K562 (cell line): Measurements from ENCODE around the gene CHD3. TPM values are rescaled to one million over a fixed set of nuclear protein-coding genes. Genes with fewer than 3 reads are reported as not detected.
A peak's percentile ranks its signal among the peaks of the same experiment; 100 is the strongest.

ENCODE experiments used
- ATAC-seq: fragments of 200-7000 bp; cut with Tn5 transposase; 3 replicates; pipeline ENCODE4 v1.9.1; 2020; ENCODE audit warnings: moderate library complexity
- BruUV-seq: library from RNA; stranded (reverse); fragments of 400-500 nt; replicated peaks from 2 replicates; lab custom pipeline; 2021; lab: Mats Ljungman, UMichigan
- CTCF ChIA-PET: fragments of 300-600 bp; formaldehyde crosslinking; extraction: SDS; loops from one replicate; lab custom pipeline; 2021; ENCODE audit warnings: low intra/inter-chr PET ratio; lab: Yijun Ruan, JAX
- POLR2A ChIA-PET: fragments of 300-600, 350-650 bp; sonication (Branson Sonifier 250); formaldehyde crosslinking; extraction: SDS; loops from one replicate; lab custom pipeline; 2021; ENCODE audit warnings: antibody characterized with exemption, inconsistent platforms; lab: Yijun Ruan, JAX
- DNase-seq, 4 experiments: peaks; one replicate each; pipeline versions ENCODE4 v3.0.0 to v3.0.0-alpha.2; 2011 to 2018; ENCODE audit warnings: low spot score in 3 of 4, mixed read lengths in 3 of 4; ENCODE audit errors: extremely low read depth in 1 of 4
- FAIRE-seq: peaks from 2 replicates; lab custom pipeline; 2011; peaks lifted over from hg19 to GRCh38; lab: Jason Lieb, UNC
- H2AFZ ChIP-seq: 2 replicates; pipeline ENCODE4 v1.6.0; 2011; ENCODE audit warnings: low read depth, low read length, control low read depth, inconsistent platforms
- H3K27ac ChIP-seq: fragments of 200-600 bp; 3 replicates; pipeline ENCODE4 v1.8.0; 2011; ENCODE audit warnings: low read depth, mild to moderate bottlenecking, control low read depth, inconsistent platforms, low read length, moderate library complexity, mixed read lengths; ENCODE audit errors: extremely low read depth
- H3K27me3 ChIP-seq, 2 experiments: fragments of 300-600 bp in 1 of 2; 2 replicates in 1 of 2; 3 replicates in 1 of 2; pipeline versions ENCODE4 v1.6.0 to v1.8.0; 2011; ENCODE audit warnings: inconsistent platforms in 2 of 2, low read length in 2 of 2, mild to moderate bottlenecking in 1 of 2, mixed read lengths in 1 of 2, moderate library complexity in 1 of 2; ENCODE audit not compliant: control insufficient read depth in 2 of 2, insufficient read depth in 2 of 2
- H3K36me3 ChIP-seq: fragments of 300-600 bp; 3 replicates; pipeline ENCODE4 v1.8.0; 2011; ENCODE audit warnings: mild to moderate bottlenecking, low read length, inconsistent platforms; ENCODE audit not compliant: control insufficient read depth, insufficient read depth
- H3K4me1 ChIP-seq, 2 experiments: fragments of 200-600 bp in 1 of 2; replicated peaks in 1 of 2; 2 replicates in 1 of 2; 3 replicates in 1 of 2; pipeline versions ENCODE4 v1.5.1 to v1.8.0; 2011; ENCODE audit warnings: inconsistent platforms in 2 of 2, low read length in 2 of 2, mild to moderate bottlenecking in 1 of 2, mixed read lengths in 1 of 2, moderate library complexity in 1 of 2; ENCODE audit not compliant: control insufficient read depth in 2 of 2, insufficient read depth in 2 of 2
- H3K4me2 ChIP-seq: 2 replicates; pipeline ENCODE4 v1.6.1; 2011; ENCODE audit warnings: low read length, control low read depth, inconsistent platforms, mixed read lengths; ENCODE audit not compliant: insufficient read depth
- H3K4me3 ChIP-seq: fragments of 200-600 bp; sonication (generic), shearing (Covaris generic); 2 replicates; pipeline ENCODE4 v1.5.1; 2016; ENCODE audit warnings: control low read depth, inconsistent platforms
- H3K79me2 ChIP-seq: fragments of 200-600 bp; 3 replicates; pipeline ENCODE4 v1.8.0; 2011; ENCODE audit warnings: low read length, inconsistent platforms; ENCODE audit not compliant: control insufficient read depth, insufficient read depth
- H3K9ac ChIP-seq, 2 experiments: 2 replicates each; pipeline versions ENCODE4 v1.6.0 to v1.6.1; 2011; ENCODE audit warnings: low read depth in 2 of 2, low read length in 2 of 2, control low read depth in 1 of 2, inconsistent platforms in 1 of 2, mild to moderate bottlenecking in 1 of 2, mixed read lengths in 1 of 2; ENCODE audit not compliant: insufficient read depth in 1 of 2
- H3K9me1 ChIP-seq: one replicate; pipeline ENCODE4 v1.6.0; 2011; ENCODE audit warnings: inconsistent platforms, mild to moderate bottlenecking, low read length, moderate library complexity; ENCODE audit not compliant: control insufficient read depth, insufficient read depth
- H3K9me3 ChIP-seq: replicated peaks from 2 replicates; pipeline ENCODE4 v1.5.1; 2011; ENCODE audit warnings: low read depth, low read length, inconsistent platforms; ENCODE audit not compliant: control insufficient read depth, insufficient read depth
- H4K20me1 ChIP-seq: replicated peaks from 2 replicates; pipeline ENCODE4 v1.6.1; 2011; ENCODE audit warnings: low read length, inconsistent platforms, mixed read lengths; ENCODE audit not compliant: control insufficient read depth, insufficient read depth
- CGGBP1 ChIP-seq: fragments of 250-450 bp; sonication (Bioruptor Pico); IDR thresholded peaks from 2 replicates; pipeline ENCODE4 v1.9.0; 2021; ENCODE audit warnings: mild to moderate bottlenecking
- CHCHD3 ChIP-seq: fragments of 250-450 bp; sonication (Bioruptor Pico); IDR thresholded peaks from 2 replicates; pipeline ENCODE4 v2.1.2; 2022; ENCODE audit warnings: mild to moderate bottlenecking
- CREB1 ChIP-seq, 2 experiments: sonication (generic) in 1 of 2; formaldehyde crosslinking in 1 of 2; IDR thresholded peaks; 2 replicates each; pipeline versions ENCODE4 v1.6.1 to v1.8.0; 2012 to 2022; ENCODE audit warnings: inconsistent platforms in 1 of 2, mild to moderate bottlenecking in 1 of 2, missing genetic modification reagents in 1 of 2, moderate library complexity in 1 of 2
- CSDE1 ChIP-seq, 2 experiments: fragments of 450-650 bp; IDR thresholded peaks; 2 replicates each; pipeline ENCODE4 v1.6.1; 2016; ENCODE audit warnings: mild to moderate bottlenecking in 1 of 2
- GABPB1 ChIP-seq: sonication (generic); formaldehyde crosslinking; IDR thresholded peaks from 2 replicates; pipeline ENCODE4 v1.8.0; 2022; ENCODE audit warnings: mild to moderate bottlenecking, missing genetic modification reagents
- MECOM ChIP-seq: fragments of 250-450 bp; sonication (Bioruptor Pico); IDR thresholded peaks from 2 replicates; pipeline ENCODE4 v1.8.0; 2022; ENCODE audit warnings: inconsistent platforms
- NR2C2 ChIP-seq, 2 experiments: fragments of 200-800 bp in 1 of 2; sonication (Bioruptor generic) in 1 of 2; sonication (generic) in 1 of 2; formaldehyde crosslinking in 1 of 2; IDR thresholded peaks; 2 replicates each; pipeline versions ENCODE4 v1.6.1 to v1.8.0; 2016 to 2022; ENCODE audit warnings: mild to moderate bottlenecking in 1 of 2, missing compliant biosample characterization in 1 of 2, missing genetic modification characterization in 1 of 2, missing genetic modification reagents in 1 of 2
- POLR2A ChIP-seq: fragments of 450-650 bp; conservative IDR thresholded peaks from 2 replicates; pipeline ENCODE4 v1.6.1; 2016
- PPARD ChIP-seq: fragments of 250-450 bp; sonication (Bioruptor Pico); IDR thresholded peaks from 2 replicates; pipeline ENCODE4 v1.8.0; 2022; ENCODE audit warnings: inconsistent platforms, mild to moderate bottlenecking, moderate library complexity
- RFX1 ChIP-seq: fragments of 450-650 bp; IDR thresholded peaks from 2 replicates; pipeline ENCODE4 v1.6.1; 2016; ENCODE audit warnings: mild to moderate bottlenecking, moderate library complexity
- ZBED1 ChIP-seq: IDR thresholded peaks from 2 replicates; pipeline ENCODE4 v1.6.1; 2014
- ZBTB7A ChIP-seq: IDR thresholded peaks from 2 replicates; pipeline ENCODE4 v1.6.1; 2011; ENCODE audit warnings: low read depth, mild to moderate bottlenecking, low read length, moderate library complexity, borderline replicate concordance; ENCODE audit not compliant: control insufficient read depth
- ZNF165 ChIP-seq: fragments of 250-450 bp; sonication (Bioruptor Pico); IDR thresholded peaks from 2 replicates; pipeline ENCODE4 v1.4.0; 2020; ENCODE audit warnings: borderline replicate concordance
- ZNF449 ChIP-seq: fragments of 250-450 bp; sonication (Bioruptor Pico); IDR thresholded peaks from 2 replicates; pipeline ENCODE4 v1.8.0; 2022; ENCODE audit warnings: moderate library complexity, mild to moderate bottlenecking, inconsistent platforms
- WGBS: fragments of 100-300 bp; shearing (Covaris generic); methylation state at CpG from one replicate; pipeline ENCODE4 v1.1.6; 2016; ENCODE audit warnings: low coverage, mixed read lengths; ENCODE audit not compliant: insufficient coverage; ENCODE audit errors: missing lambda C conversion rate; 5-methylcytosine and 5-hydroxymethylcytosine counted together
- in situ Hi-C: fragments of 300-500 bp; cut with MboI; formaldehyde crosslinking; loops from 4 replicates; pipeline ENCODE4 v1.15.0; 2018; ENCODE audit warnings: inconsistent platforms, mixed read lengths
- intact Hi-C: fragments of 100-400 bp; cut with micrococcal nuclease; formaldehyde crosslinking; loops from 2 replicates; pipeline ENCODE4 v1.14.2; 2022
- polyA plus RNA-seq, 8 experiments: library from polyadenylated mRNA; depleted of rRNA in 4 of 8; stranded (reverse) in 5 of 8; unstranded in 3 of 8; fragments of >200 nt; fragmentation: Nextera tagmentation in 2 of 8; fragmentation: Illumina TruSeq in 1 of 8; extraction: Ambion mirVana in 2 of 8; extraction: Trizol in 1 of 8; gene quantifications; 2 replicates each; pipeline versions ENCODE4 v1.2.1 to v1.2.3, GENCODE V29; 2011 to 2014; ENCODE audit warnings: inconsistent platforms in 1 of 8, missing spikeins in 1 of 8
- total RNA-seq, 7 experiments: library from RNA; depleted of rRNA in 6 of 7; stranded (reverse); fragments of >200 nt in 6 of 7; fragmentation: Illumina TruSeq in 2 of 7; extraction: Trizol in 2 of 7; gene quantifications; 2 replicates each; pipeline versions ENCODE4 v1.2.1 to v1.2.3, GENCODE V29; 2011 to 2021; ENCODE audit warnings: low replicate concordance in 1 of 7

Gene CHD3
- total and polyA plus RNA-seq, 9 of the 15 experiments (the other 6 are each of a cell fraction or from before 2014, with no cell fraction given): 0.39 to 38.2 (median 21.2) TPM

GRCh38 chr17:7856011-7856810 lies 32.4 kb upstream of the CHD3 start (continued):
- TF ChIP-seq ZBTB7A (peak; percentile 46; the same call in 1 of the 2 replicates), CREB1 (IDR thresholded peaks at IDR 0.05) (no peak), CREB1 (CRISPR knock-in tag; IDR thresholded peaks at IDR 0.05) (no peak), CGGBP1 (CRISPR knock-in tag) (no peak), CHCHD3 (CRISPR knock-in tag) (no peak), MECOM (CRISPR knock-in tag) (no peak)

- H2AFZ ChIP-seq: peak within 1 kb of the TSS; percentile 99
- BruUV-seq: TSS peak; percentile 94
- no peaks in the 10 kb centered on the region for H3K9me3 ChIP-seq
- peaks cover 12% of the 10 kb centered on the region for H3K79me2 ChIP-seq
- peaks cover 11 to 48% of the 10 kb centered on the region in 2 experiments; a peak in 4 of 5 replicates for H3K4me1 ChIP-seq
- peak within 1 kb of the TSS; percentile 94 for H3K27ac ChIP-seq
- peak within 1 kb of the TSS; percentile 65 for H3K4me3 ChIP-seq
- DNase-seq: peak; percentile 78 to 95 (median 84)
- WGBS: 1% methylated on average over 40 of the region's 64 CpGs
- POLR2A ChIA-PET: interaction anchor here (0.6 to 2.3 kb wide), 17 partner anchors 9 to 205 kb away, joined by 3 to 14 read pairs (median 4); no protein-coding TSS in a partner anchor
- H3K36me3 ChIP-seq: peaks cover 28% of the 10 kb centered on the region; the same call in 2 of the 3 replicates
- H3K4me2 ChIP-seq: peak within 1 kb of the TSS; percentile 93
- no peaks in the 10 kb centered on the region for H3K27me3 ChIP-seq
- peak within 1 kb of the TSS; percentile 88 to 94 for H3K9ac ChIP-seq
- ATAC-seq: peak; percentile 93
- CTCF ChIA-PET: interaction anchor here (0.6 to 1.3 kb wide), 2 partner anchors 92 to 114 kb away, joined by 6 read pairs; no protein-coding TSS in a partner anchor
- no peaks in the 10 kb centered on the region for H3K9me1 ChIP-seq
- peak; percentile 99 for FAIRE-seq
- intact Hi-C loops: loop anchor here (1.0 to 10.0 kb wide), 5 partner anchors 19 to 112 kb away; partner anchors contain the start of gene KDM6B
- H4K20me1 ChIP-seq: no peaks in the 10 kb centered on the region
- in situ Hi-C loops: no loop called here
- peak; percentile 42; the same call in 1 of the 2 replicates for TF ChIP-seq GABPB1 (CRISPR knock-in tag)
- TF ChIP-seq POLR2A: peak; percentile 60; the same call in 1 of the 2 replicates
- no peak for TF ChIP-seq PPARD (CRISPR knock-in tag)
- no peak for TF ChIP-seq CSDE1 (IDR thresholded peaks at IDR 0.05)
- TF ChIP-seq NR2C2 (CRISPR knock-in tag; IDR thresholded peaks at IDR 0.05): no peak
- TF ChIP-seq NR2C2 (tag; IDR thresholded peaks at IDR 0.05): peak; percentile 77
- TF ChIP-seq RFX1: peak; percentile 95
- TF ChIP-seq ZBED1: no peak
- no peak for TF ChIP-seq ZNF449 (CRISPR knock-in tag)
- no peak for TF ChIP-seq ZNF165
Observed at GRCh38 chr17:7856811-7857712, 31.5 kb upstream of the CHD3 start, which contains the start of gene NAA38. Gene NAA38 (minus strand): TSS chr17:7857559. CDS start chr17:7857463, 96 bp downstream.
